ENCODE measurements around the gene TDRD12. TPM values are rescaled to one million over a fixed set of nuclear protein-coding genes. Genes with fewer than 3 reads are reported as not detected.

TDRD12 gene
- total RNA-seq, 1 experiment from 2014 or later, result 0.33 TPM

GRCh38 chr19:32686847-32687475 lies 32.6 kb upstream of the TDRD12 start:
- in situ Hi-C loops (cut with HindIII; ENCODE audit: low pct_unique_long_range_greater_than_20kb, low sequenced_read_pairs), result no loop called here
- no peak for DNase-seq (ENCODE audit: low read depth, low spot score)
- H3K27ac ChIP-seq (ENCODE audit: low read length), result no peak overlapping the region
- BruUV-seq (replicated peaks), result no TSS peak
- H3K36me3 ChIP-seq (ENCODE audit: control insufficient read depth, insufficient read depth, low read length), result no peaks in the 10 kb centered on the region
- TF ChIP-seq POLR2AphosphoS5 (IDR thresholded peaks at IDR 0.05; ENCODE audit: low read depth, low read length), result no peak
- no peak for TF ChIP-seq CTCF (IDR thresholded peaks at IDR 0.05)
- no peak for TF ChIP-seq SIN3A (IDR thresholded peaks at IDR 0.05; ENCODE audit: borderline replicate concordance, insufficient read depth, low read depth, low read length)
- no peak for TF ChIP-seq TCF7L2 (IDR thresholded peaks at IDR 0.05; ENCODE audit: low read depth, low read length)
- TF ChIP-seq, protein P1, sequence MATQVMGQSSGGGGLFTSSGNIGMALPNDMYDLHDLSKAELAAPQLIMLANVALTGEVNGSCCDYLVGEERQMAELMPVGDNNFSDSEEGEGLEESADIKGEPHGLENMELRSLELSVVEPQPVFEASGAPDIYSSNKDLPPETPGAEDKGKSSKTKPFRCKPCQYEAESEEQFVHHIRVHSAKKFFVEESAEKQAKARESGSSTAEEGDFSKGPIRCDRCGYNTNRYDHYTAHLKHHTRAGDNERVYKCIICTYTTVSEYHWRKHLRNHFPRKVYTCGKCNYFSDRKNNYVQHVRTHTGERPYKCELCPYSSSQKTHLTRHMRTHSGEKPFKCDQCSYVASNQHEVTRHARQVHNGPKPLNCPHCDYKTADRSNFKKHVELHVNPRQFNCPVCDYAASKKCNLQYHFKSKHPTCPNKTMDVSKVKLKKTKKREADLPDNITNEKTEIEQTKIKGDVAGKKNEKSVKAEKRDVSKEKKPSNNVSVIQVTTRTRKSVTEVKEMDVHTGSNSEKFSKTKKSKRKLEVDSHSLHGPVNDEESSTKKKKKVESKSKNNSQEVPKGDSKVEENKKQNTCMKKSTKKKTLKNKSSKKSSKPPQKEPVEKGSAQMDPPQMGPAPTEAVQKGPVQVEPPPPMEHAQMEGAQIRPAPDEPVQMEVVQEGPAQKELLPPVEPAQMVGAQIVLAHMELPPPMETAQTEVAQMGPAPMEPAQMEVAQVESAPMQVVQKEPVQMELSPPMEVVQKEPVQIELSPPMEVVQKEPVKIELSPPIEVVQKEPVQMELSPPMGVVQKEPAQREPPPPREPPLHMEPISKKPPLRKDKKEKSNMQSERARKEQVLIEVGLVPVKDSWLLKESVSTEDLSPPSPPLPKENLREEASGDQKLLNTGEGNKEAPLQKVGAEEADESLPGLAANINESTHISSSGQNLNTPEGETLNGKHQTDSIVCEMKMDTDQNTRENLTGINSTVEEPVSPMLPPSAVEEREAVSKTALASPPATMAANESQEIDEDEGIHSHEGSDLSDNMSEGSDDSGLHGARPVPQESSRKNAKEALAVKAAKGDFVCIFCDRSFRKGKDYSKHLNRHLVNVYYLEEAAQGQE (IDR thresholded peaks at IDR 0.05; ENCODE audit: insufficient read depth in 1 of 2, low read depth in 2 of 2, low read length in 1 of 2), result no peak
- intact Hi-C loops (cut with micrococcal nuclease; ENCODE audit: unreplicated experiment), result no loop called here
- POLR2A ChIA-PET, result no interaction called here
- CTCF ChIA-PET, result interaction anchor here (0.6 kb wide), 1 partner anchor 9 kb away, joined by 6 read pairs; no protein-coding TSS in a partner anchor
- H3K9me3 ChIP-seq (ENCODE audit: control insufficient read depth, insufficient read depth, low read depth, low read length), result no peaks in the 10 kb centered on the region
- H3K27me3 ChIP-seq (ENCODE audit: control insufficient read depth, insufficient read depth, low read length), result no peaks in the 10 kb centered on the region
- no peak overlapping the region for H3K4me3 ChIP-seq (ENCODE audit: low read depth in 2 of 2, low read length in 2 of 2)
- peaks cover 10% of the 10 kb centered on the region for H3K4me1 ChIP-seq (ENCODE audit: control insufficient read depth, insufficient read depth, low read length)
- no peak for ATAC-seq

DNA sequence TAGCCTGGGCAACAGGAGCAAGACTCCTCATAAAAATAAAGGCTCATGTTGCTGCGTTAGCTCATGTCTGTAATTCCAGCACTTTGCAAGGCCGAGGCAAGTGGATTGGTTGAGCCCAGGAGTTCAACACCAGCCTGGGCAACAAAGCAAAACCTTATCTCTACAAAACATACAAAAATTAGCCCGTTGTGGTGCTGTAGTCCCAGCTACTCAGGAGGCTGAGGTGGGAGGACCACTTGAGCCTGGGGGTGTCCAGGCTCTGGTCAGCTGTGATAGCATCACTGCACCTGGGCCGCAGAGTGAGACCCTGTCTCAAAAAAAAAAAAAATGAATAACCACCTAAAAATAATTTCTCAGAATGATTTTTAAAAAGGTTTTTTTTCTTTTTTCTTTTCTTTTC lies 31.9 kb upstream of the TDRD12 start:
- Histone ChIP-seq H3K36me3 (ENCODE audit: control insufficient read depth, insufficient read depth, low read length) (no peaks in the 10 kb centered on the region; the same call in 1 of the 2 replicates), H3K9me3 (ENCODE audit: control insufficient read depth, insufficient read depth, low read depth, low read length) (no peaks in the 10 kb centered on the region), H3K4me3 (ENCODE audit: low read depth in 2 of 2, low read length in 2 of 2) (no peak overlapping the region), H3K27ac (ENCODE audit: low read length) (no peak overlapping the region), H3K4me1 (ENCODE audit: control insufficient read depth, insufficient read depth, low read length) (peaks cover 10% of the 10 kb centered on the region), H3K27me3 (ENCODE audit: control insufficient read depth, insufficient read depth, low read length) (no peaks in the 10 kb centered on the region)
- intact Hi-C loops (cut with micrococcal nuclease; ENCODE audit: unreplicated experiment) (no loop called here), in situ Hi-C loops (cut with HindIII; ENCODE audit: low pct_unique_long_range_greater_than_20kb, low sequenced_read_pairs) (no loop called here)
- POLR2A ChIA-PET, result no interaction called here
- DNase-seq (ENCODE audit: low read depth, low spot score), result no peak
- CTCF ChIA-PET, result no interaction called here
- BruUV-seq (replicated peaks), result no TSS peak
- no peak for ATAC-seq
- TF ChIP-seq CTCF (IDR thresholded peaks at IDR 0.05) (no peak), TCF7L2 (IDR thresholded peaks at IDR 0.05; ENCODE audit: low read depth, low read length) (no peak), SIN3A (IDR thresholded peaks at IDR 0.05; ENCODE audit: borderline replicate concordance, insufficient read depth, low read depth, low read length) (no peak), POLR2AphosphoS5 (IDR thresholded peaks at IDR 0.05; ENCODE audit: low read depth, low read length) (no peak)
- TF ChIP-seq, protein P1 (IDR thresholded peaks at IDR 0.05; ENCODE audit: insufficient read depth in 1 of 2, low read depth in 2 of 2, low read length in 1 of 2), result no peak

All from Panc1 (cell line).